ENCODE measurements around the gene EHD3.

EHD3 gene

DNA sequence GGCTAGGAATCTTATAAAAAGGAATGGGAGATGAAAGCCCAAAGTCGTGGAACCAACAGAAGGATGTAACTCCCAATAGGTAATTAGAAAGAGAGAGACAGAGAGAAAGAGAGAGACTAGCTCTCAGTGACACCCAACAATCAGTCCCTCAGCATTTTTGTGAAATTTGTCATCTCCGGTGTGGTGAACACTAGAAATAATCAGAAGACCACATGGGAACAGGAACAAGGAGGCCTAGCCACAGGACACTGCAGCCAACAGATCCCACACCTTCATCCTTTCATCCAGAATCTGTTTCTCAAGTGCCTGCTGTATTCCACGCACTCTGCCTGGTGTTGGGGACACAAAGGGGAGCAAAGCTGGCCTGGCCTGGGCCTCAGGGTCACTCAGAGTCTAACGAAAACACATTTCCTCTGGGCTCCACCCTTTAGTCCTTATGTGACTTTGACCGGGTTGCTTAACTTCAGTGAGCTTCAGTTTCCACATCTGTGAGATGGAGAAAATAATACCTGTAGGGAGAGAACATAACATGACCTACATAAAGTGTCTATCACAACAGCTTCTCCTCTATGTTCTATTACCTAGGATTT is 53.1 kb downstream of the EHD3 start:
- TF ChIP-seq, protein P1, sequence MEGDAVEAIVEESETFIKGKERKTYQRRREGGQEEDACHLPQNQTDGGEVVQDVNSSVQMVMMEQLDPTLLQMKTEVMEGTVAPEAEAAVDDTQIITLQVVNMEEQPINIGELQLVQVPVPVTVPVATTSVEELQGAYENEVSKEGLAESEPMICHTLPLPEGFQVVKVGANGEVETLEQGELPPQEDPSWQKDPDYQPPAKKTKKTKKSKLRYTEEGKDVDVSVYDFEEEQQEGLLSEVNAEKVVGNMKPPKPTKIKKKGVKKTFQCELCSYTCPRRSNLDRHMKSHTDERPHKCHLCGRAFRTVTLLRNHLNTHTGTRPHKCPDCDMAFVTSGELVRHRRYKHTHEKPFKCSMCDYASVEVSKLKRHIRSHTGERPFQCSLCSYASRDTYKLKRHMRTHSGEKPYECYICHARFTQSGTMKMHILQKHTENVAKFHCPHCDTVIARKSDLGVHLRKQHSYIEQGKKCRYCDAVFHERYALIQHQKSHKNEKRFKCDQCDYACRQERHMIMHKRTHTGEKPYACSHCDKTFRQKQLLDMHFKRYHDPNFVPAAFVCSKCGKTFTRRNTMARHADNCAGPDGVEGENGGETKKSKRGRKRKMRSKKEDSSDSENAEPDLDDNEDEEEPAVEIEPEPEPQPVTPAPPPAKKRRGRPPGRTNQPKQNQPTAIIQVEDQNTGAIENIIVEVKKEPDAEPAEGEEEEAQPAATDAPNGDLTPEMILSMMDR (conservative IDR thresholded peaks at IDR 0.05): no peak
- TF ChIP-seq ZFX (IDR thresholded peaks at IDR 0.05): no peak

DNA sequence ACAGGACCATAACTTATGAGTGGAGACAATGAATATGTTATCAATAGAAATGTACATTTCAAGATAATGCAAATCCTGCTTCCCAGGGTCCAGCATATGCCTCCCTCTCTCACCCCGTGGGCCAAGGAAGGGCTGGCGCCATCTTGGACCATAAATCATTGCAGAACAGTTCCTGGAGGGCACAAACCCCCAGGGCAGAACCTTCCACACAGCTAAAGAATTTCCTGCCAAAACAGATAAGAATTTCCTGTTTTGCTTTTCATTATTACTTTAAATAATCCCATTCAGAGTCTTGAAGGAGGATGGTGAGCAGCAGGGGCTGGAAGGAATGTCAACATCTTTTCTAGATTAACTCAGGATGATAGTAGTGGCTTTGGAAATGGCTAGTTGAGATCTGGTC is 53.7 kb downstream of the EHD3 start:
- TF ChIP-seq, protein P1 (conservative IDR thresholded peaks at IDR 0.05): no peak
- no peak for TF ChIP-seq ZFX (IDR thresholded peaks at IDR 0.05)
- no peak overlapping the region for H3K27ac ChIP-seq

More for the DNA sequence above, 53.1 kb downstream of the EHD3 start:
- H3K27ac ChIP-seq: no peak overlapping the region

GRCh38 chr2:31294196-31294595 is 60.2 kb downstream of the EHD3 start:
- H3K27ac ChIP-seq: no peak overlapping the region
- TF ChIP-seq, protein P1 (conservative IDR thresholded peaks at IDR 0.05): no peak
- no peak for TF ChIP-seq ZFX (IDR thresholded peaks at IDR 0.05)

DNA sequence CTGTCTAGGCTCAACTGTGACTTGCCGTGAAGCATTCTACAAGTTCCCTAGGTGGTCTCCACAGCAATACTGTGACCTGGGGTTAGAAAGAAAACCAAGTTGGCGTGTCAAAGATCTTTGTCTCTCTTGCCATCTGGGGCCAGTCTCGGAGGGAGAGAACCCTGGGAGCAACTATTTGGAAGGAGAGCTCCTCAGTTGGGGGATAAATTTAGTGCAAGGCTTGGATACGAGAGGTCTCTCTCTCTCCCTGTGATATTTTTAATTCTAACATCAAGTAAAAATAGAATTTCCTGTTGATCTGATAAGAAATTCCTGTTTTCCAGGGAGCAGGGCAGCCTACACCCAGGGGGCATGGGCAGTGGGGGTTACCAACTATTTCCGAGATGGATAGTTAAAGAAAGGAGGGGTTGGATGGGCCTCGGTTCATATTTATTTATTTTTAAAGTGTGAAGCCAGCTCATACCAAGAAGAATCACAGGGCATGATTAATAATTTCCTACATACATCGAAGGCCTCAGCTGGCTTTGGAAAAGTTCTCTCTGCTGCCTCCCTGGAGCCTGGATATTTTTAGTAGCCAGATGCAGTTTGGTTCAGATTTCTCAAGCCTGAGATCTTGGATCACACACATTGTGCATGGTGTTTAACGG is 62.8 kb downstream of the EHD3 start:
- no peak for TF ChIP-seq ZFX (IDR thresholded peaks at IDR 0.05)
- TF ChIP-seq, protein P1 (conservative IDR thresholded peaks at IDR 0.05): no peak
- H3K27ac ChIP-seq: no peak overlapping the region

- no peak overlapping the region for H3K27ac ChIP-seq
These were observed 63.8 kb downstream of the EHD3 start for GRCh38 chr2:31297751-31298150.

DNA sequence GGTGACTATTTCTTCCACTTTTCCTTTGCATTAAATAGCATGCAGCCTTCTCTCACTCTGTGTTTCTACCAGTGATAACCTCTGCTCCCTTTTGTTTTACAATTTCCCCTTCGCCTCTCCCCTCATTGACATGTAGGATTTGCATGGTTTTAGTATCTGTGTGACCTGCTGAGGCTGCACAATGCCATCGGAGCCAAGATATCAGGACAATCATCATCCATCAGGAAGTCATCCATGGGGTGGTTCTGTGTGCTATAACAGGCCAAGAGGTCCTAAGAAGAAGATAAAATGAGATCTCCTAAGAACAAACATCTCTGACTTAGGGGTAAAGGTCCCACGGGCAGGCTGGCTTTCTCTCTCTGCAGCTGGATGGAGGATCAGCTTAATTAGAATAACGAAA is 65.6 kb downstream of the EHD3 start:
- no peak for TF ChIP-seq ZFX (IDR thresholded peaks at IDR 0.05)

More at GRCh38 chr2:31297751-31298150, 63.8 kb downstream of the EHD3 start:
- TF ChIP-seq, protein P1 (conservative IDR thresholded peaks at IDR 0.05): no peak
- no peak for TF ChIP-seq ZFX (IDR thresholded peaks at IDR 0.05)

DNA sequence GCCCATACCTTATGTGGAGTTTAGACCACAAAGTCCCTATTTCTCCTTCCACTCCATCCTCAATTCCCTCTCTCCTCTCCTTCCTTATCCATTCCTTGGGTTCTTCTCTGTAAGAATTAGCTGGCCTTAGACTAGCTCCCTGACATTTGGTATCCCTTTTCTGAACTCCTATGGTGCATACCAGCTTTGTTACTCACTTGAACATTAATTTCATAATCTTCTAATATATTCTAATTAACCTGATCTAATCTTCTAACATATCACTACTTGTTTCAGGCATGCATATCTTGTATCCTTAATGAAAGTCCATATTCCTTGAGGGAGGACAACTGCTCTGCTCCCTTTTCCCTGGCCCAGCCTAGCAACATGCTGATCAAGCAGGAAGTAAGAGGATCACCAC is 66.4 kb downstream of the EHD3 start:
- TF ChIP-seq ZFX (IDR thresholded peaks at IDR 0.05): no peak
- TF ChIP-seq, protein P1 (conservative IDR thresholded peaks at IDR 0.05): no peak

More for the DNA sequence above, 65.6 kb downstream of the EHD3 start:
- H3K27ac ChIP-seq: no peak overlapping the region

More for the DNA sequence above, 66.4 kb downstream of the EHD3 start:
- no peak overlapping the region for H3K27ac ChIP-seq

Measured in C4-2B (cell line).